Measurements from ENCODE around the gene FRMD5.

FRMD5 gene

DNA sequence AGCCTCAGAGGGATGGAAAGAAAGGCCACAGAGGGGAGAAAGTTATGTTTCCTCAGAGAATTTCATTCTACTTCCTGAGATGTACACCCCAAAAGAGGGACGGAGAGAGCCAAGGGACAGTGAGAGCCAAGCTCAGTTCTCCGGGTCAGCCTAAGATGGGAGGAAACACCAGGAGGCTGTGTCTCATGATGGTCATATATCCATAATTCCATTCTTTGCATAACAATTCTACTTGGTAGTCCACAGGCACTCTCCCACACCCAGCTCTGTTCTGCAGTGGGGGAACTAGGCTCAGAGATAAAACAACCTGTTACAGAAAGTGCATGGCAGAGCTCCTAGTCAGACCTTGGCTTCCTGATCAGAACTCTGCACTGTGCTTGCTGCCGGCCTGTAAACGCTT lies 313.8 kb downstream of the FRMD5 start:
- Histone ChIP-seq H3K4me1 (ENCODE audit: control insufficient read depth, low read length) (no peaks in the 10 kb centered on the region), H3F3A (ENCODE audit: control insufficient read depth, insufficient read depth) (peaks cover 46% of the 10 kb centered on the region), H3K27ac (ENCODE audit: low read depth, low read length) (no peak overlapping the region), H3K4me2 (ENCODE audit: low read length) (no peak overlapping the region), H3K9me3 (ENCODE audit: control insufficient read depth, insufficient read depth, low read length) (no peaks in the 10 kb centered on the region), H3K79me2 (ENCODE audit: control insufficient read depth, low read length) (no peaks in the 10 kb centered on the region), H3K9me2 (replicated peaks; ENCODE audit: control insufficient read depth, low read length) (no peaks in the 10 kb centered on the region), H3K36me3 (ENCODE audit: control insufficient read depth, low read length) (peaks cover 90% of the 10 kb centered on the region), H3K4me3 (ENCODE audit: low read length) (no peak overlapping the region), H4K20me1 (ENCODE audit: control insufficient read depth, insufficient read depth, low read depth, low read length) (peaks cover 14% of the 10 kb centered on the region; the same call in 1 of the 2 replicates), H3K27me3 (ENCODE audit: control insufficient read depth, low read length) (no peaks in the 10 kb centered on the region)
- TF ChIP-seq, protein P1, sequence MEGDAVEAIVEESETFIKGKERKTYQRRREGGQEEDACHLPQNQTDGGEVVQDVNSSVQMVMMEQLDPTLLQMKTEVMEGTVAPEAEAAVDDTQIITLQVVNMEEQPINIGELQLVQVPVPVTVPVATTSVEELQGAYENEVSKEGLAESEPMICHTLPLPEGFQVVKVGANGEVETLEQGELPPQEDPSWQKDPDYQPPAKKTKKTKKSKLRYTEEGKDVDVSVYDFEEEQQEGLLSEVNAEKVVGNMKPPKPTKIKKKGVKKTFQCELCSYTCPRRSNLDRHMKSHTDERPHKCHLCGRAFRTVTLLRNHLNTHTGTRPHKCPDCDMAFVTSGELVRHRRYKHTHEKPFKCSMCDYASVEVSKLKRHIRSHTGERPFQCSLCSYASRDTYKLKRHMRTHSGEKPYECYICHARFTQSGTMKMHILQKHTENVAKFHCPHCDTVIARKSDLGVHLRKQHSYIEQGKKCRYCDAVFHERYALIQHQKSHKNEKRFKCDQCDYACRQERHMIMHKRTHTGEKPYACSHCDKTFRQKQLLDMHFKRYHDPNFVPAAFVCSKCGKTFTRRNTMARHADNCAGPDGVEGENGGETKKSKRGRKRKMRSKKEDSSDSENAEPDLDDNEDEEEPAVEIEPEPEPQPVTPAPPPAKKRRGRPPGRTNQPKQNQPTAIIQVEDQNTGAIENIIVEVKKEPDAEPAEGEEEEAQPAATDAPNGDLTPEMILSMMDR (IDR thresholded peaks at IDR 0.05; ENCODE audit: low read depth, low read length, poor library complexity, severe bottlenecking) = no peak
- no peak for TF ChIP-seq EZH2phosphoT487 (IDR thresholded peaks at IDR 0.05; ENCODE audit: borderline replicate concordance, low read length)

DNA sequence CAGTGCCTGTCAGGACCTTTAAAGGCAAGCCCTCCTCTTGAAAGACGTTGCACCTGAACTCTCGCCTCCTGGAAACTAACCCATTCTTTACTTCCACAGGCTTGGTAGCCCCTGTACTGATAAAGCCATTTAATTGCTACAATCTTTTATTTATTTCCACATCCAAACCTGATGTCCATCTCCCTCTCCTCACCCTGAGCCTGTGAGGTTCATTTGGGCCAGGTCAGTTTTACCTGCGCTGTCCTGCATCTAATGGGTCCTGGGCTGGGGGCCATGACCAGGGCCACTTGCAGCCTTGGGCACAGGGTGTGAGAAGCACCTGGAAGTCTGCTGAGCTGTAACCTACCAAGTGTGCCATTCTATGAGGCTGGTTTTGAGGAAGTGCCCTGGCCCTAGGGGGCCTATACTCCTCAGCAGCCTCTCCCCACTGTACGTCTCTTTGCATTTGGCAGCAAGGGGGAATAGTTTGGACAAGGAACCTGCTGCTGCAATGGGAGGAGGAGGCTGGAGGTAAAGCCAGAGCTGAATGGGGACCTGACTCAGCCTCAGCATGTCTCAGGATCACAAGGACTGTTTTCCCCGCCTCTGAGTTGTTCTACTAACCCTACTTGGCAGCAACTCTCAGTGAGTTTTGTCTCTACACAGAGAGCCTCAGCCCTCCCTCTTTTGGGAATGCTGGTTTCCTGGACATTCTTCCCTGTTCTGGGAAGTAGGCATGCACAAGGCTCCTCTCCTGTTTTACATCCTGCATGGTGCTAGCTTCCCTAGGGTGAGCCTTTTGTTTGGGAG lies 314.5 kb downstream of the FRMD5 start:
- TF ChIP-seq, protein P1 (IDR thresholded peaks at IDR 0.05; ENCODE audit: low read depth, low read length, poor library complexity, severe bottlenecking) = no peak
- no peak for TF ChIP-seq EZH2phosphoT487 (IDR thresholded peaks at IDR 0.05; ENCODE audit: borderline replicate concordance, low read length)
- Histone ChIP-seq H3K36me3 (ENCODE audit: control insufficient read depth, low read length) (peaks cover 95% of the 10 kb centered on the region), H3K27ac (ENCODE audit: low read depth, low read length) (no peak overlapping the region), H3K27me3 (ENCODE audit: control insufficient read depth, low read length) (no peaks in the 10 kb centered on the region), H3K4me3 (ENCODE audit: low read length) (no peak overlapping the region), H3K4me2 (ENCODE audit: low read length) (no peak overlapping the region), H3K9me2 (replicated peaks; ENCODE audit: control insufficient read depth, low read length) (no peaks in the 10 kb centered on the region), H4K20me1 (ENCODE audit: control insufficient read depth, insufficient read depth, low read depth, low read length) (peaks cover 14% of the 10 kb centered on the region; the same call in 1 of the 2 replicates), H3F3A (ENCODE audit: control insufficient read depth, insufficient read depth) (peaks cover 39% of the 10 kb centered on the region), H3K9me3 (ENCODE audit: control insufficient read depth, insufficient read depth, low read length) (no peaks in the 10 kb centered on the region), H3K79me2 (ENCODE audit: control insufficient read depth, low read length) (no peaks in the 10 kb centered on the region), H3K4me1 (ENCODE audit: control insufficient read depth, low read length) (no peaks in the 10 kb centered on the region)

- peaks cover 97% of the 10 kb centered on the region for H3K36me3 ChIP-seq (ENCODE audit: control insufficient read depth, low read length)
- H3K27me3 ChIP-seq (ENCODE audit: control insufficient read depth, low read length) = no peaks in the 10 kb centered on the region
- H4K20me1 ChIP-seq (ENCODE audit: control insufficient read depth, insufficient read depth, low read depth, low read length) = peaks cover 14% of the 10 kb centered on the region; the same call in 1 of the 2 replicates
- H3K4me3 ChIP-seq (ENCODE audit: low read length) = no peak overlapping the region
- no peak overlapping the region for H3K27ac ChIP-seq (ENCODE audit: low read depth, low read length)
- H3F3A ChIP-seq (ENCODE audit: control insufficient read depth, insufficient read depth) = peaks cover 32% of the 10 kb centered on the region
- no peak for TF ChIP-seq EZH2phosphoT487 (IDR thresholded peaks at IDR 0.05; ENCODE audit: borderline replicate concordance, low read length)
- TF ChIP-seq, protein P1 (IDR thresholded peaks at IDR 0.05; ENCODE audit: low read depth, low read length, poor library complexity, severe bottlenecking) = no peak
- H3K4me2 ChIP-seq (ENCODE audit: low read length) = no peak overlapping the region
- no peaks in the 10 kb centered on the region for H3K79me2 ChIP-seq (ENCODE audit: control insufficient read depth, low read length)
- H3K4me1 ChIP-seq (ENCODE audit: control insufficient read depth, low read length) = no peaks in the 10 kb centered on the region
- H3K9me2 ChIP-seq (replicated peaks; ENCODE audit: control insufficient read depth, low read length) = no peaks in the 10 kb centered on the region
- no peaks in the 10 kb centered on the region for H3K9me3 ChIP-seq (ENCODE audit: control insufficient read depth, insufficient read depth, low read length)
Measured at GRCh38 chr15:43879386-43880355, 315.4 kb downstream of the FRMD5 start.
